Measurements from ENCODE around the gene PDLIM5. TPM values are rescaled to one million over a fixed set of nuclear protein-coding genes. Genes with fewer than 3 reads are reported as not detected.

Gene PDLIM5
- total RNA-seq, 1 experiment from 2014 or later: 53.8 TPM

- Histone ChIP-seq H3K36me3 (ENCODE audit: insufficient read depth, low read length) (no peaks in the 10 kb centered on the region), H3K4me2 (ENCODE audit: low read depth, low read length, poor library complexity, severe bottlenecking) (peak overlapping the region; percentile 50), H3K4me1 (ENCODE audit: low read length) (peaks cover 64% of the 10 kb centered on the region), H3K79me2 (ENCODE audit: low read length) (0 out of 2 replicates have a peak, but pooled peaks cover 17% of the 10 kb centered on the region), H4K20me1 (ENCODE audit: insufficient read depth, low read depth, low read length) (no peaks in the 10 kb centered on the region), H3K9ac (ENCODE audit: low read length) (no peak overlapping the region), H3K27ac (ENCODE audit: low read length) (no peak overlapping the region), H3K9me2 (replicated peaks; ENCODE audit: insufficient read depth, low read length) (no peaks in the 10 kb centered on the region), H3K4me3 (ENCODE audit: low read length) (0 out of 2 replicates have a peak overlapping the region, but pooled peaks have one; percentile 16), H3K27me3 (ENCODE audit: low read length) (no peaks in the 10 kb centered on the region), H2AFZ (ENCODE audit: low read length) (no peak overlapping the region), H3K9me3 (ENCODE audit: low read length) (no peaks in the 10 kb centered on the region)
- DNase-seq: peak; percentile 53
Measured at GRCh38 chr4:94578195-94578594, 126.5 kb downstream of the PDLIM5 start.

- no peak overlapping the region for H3K4me3 ChIP-seq (ENCODE audit: low read length)
- no peaks in the 10 kb centered on the region for H3K9me3 ChIP-seq (ENCODE audit: low read length)
- H3K79me2 ChIP-seq (ENCODE audit: low read length): 0 out of 2 replicates have a peak, but pooled peaks cover 21% of the 10 kb centered on the region
- no peak overlapping the region for H2AFZ ChIP-seq (ENCODE audit: low read length)
- no peaks in the 10 kb centered on the region for H3K36me3 ChIP-seq (ENCODE audit: insufficient read depth, low read length)
- no peak overlapping the region for H3K4me2 ChIP-seq (ENCODE audit: low read depth, low read length, poor library complexity, severe bottlenecking)
- no peaks in the 10 kb centered on the region for H4K20me1 ChIP-seq (ENCODE audit: insufficient read depth, low read depth, low read length)
- no peak overlapping the region for H3K9ac ChIP-seq (ENCODE audit: low read length)
- no peaks in the 10 kb centered on the region for H3K9me2 ChIP-seq (replicated peaks; ENCODE audit: insufficient read depth, low read length)
- DNase-seq: no peak
- H3K4me1 ChIP-seq (ENCODE audit: low read length): peaks cover 54% of the 10 kb centered on the region
- H3K27ac ChIP-seq (ENCODE audit: low read length): no peak overlapping the region
- H3K27me3 ChIP-seq (ENCODE audit: low read length): no peaks in the 10 kb centered on the region
Measured at GRCh38 chr4:94581766-94582165, 130.0 kb downstream of the PDLIM5 start.

GRCh38 chr4:94582517-94582916 is 130.8 kb downstream of the PDLIM5 start:
- no peak for DNase-seq
- no peak overlapping the region for H3K27ac ChIP-seq (ENCODE audit: low read length)
- H3K27me3 ChIP-seq (ENCODE audit: low read length): no peaks in the 10 kb centered on the region
- no peaks in the 10 kb centered on the region for H4K20me1 ChIP-seq (ENCODE audit: insufficient read depth, low read depth, low read length)
- 0 out of 2 replicates have a peak, but pooled peaks cover 18% of the 10 kb centered on the region for H3K79me2 ChIP-seq (ENCODE audit: low read length)
- no peaks in the 10 kb centered on the region for H3K36me3 ChIP-seq (ENCODE audit: insufficient read depth, low read length)
- H3K4me2 ChIP-seq (ENCODE audit: low read depth, low read length, poor library complexity, severe bottlenecking): no peak overlapping the region
- no peaks in the 10 kb centered on the region for H3K9me2 ChIP-seq (replicated peaks; ENCODE audit: insufficient read depth, low read length)
- H3K9me3 ChIP-seq (ENCODE audit: low read length): no peaks in the 10 kb centered on the region
- H2AFZ ChIP-seq (ENCODE audit: low read length): no peak overlapping the region
- H3K9ac ChIP-seq (ENCODE audit: low read length): no peak overlapping the region
- H3K4me3 ChIP-seq (ENCODE audit: low read length): no peak overlapping the region
- peaks cover 46% of the 10 kb centered on the region for H3K4me1 ChIP-seq (ENCODE audit: low read length)

- H4K20me1 ChIP-seq (ENCODE audit: insufficient read depth, low read depth, low read length): no peaks in the 10 kb centered on the region
- H3K9me2 ChIP-seq (replicated peaks; ENCODE audit: insufficient read depth, low read length): no peaks in the 10 kb centered on the region
- H3K9me3 ChIP-seq (ENCODE audit: low read length): no peaks in the 10 kb centered on the region
- peak; percentile 51 for DNase-seq
- no peak overlapping the region for H3K4me3 ChIP-seq (ENCODE audit: low read length)
- no peaks in the 10 kb centered on the region for H3K27me3 ChIP-seq (ENCODE audit: low read length)
- H3K9ac ChIP-seq (ENCODE audit: low read length): peak overlapping the region; percentile 23; the same call in 1 of the 2 replicates
- peak overlapping the region; percentile 62 for H3K27ac ChIP-seq (ENCODE audit: low read length)
- peak overlapping the region; percentile 35 for H3K4me2 ChIP-seq (ENCODE audit: low read depth, low read length, poor library complexity, severe bottlenecking)
- H3K4me1 ChIP-seq (ENCODE audit: low read length): peaks cover 33% of the 10 kb centered on the region
- 0 out of 2 replicates have a peak, but pooled peaks cover 14% of the 10 kb centered on the region for H3K79me2 ChIP-seq (ENCODE audit: low read length)
- no peaks in the 10 kb centered on the region for H3K36me3 ChIP-seq (ENCODE audit: insufficient read depth, low read length)
- no peak overlapping the region for H2AFZ ChIP-seq (ENCODE audit: low read length)
Measured at GRCh38 chr4:94583914-94584641, 132.3 kb downstream of the PDLIM5 start.

- H3K4me1 ChIP-seq (ENCODE audit: low read length): peaks cover 28% of the 10 kb centered on the region
Measured at GRCh38 chr4:94588896-94589693, 137.4 kb downstream of the PDLIM5 start.

GRCh38 chr4:94590493-94590892 is 138.8 kb downstream of the PDLIM5 start:
- H3K9me2 ChIP-seq (replicated peaks; ENCODE audit: insufficient read depth, low read length): no peaks in the 10 kb centered on the region
- no peak overlapping the region for H3K27ac ChIP-seq (ENCODE audit: low read length)
- H3K27me3 ChIP-seq (ENCODE audit: low read length): no peaks in the 10 kb centered on the region
- no peak overlapping the region for H3K4me2 ChIP-seq (ENCODE audit: low read depth, low read length, poor library complexity, severe bottlenecking)
- H3K4me1 ChIP-seq (ENCODE audit: low read length): peaks cover 23% of the 10 kb centered on the region
- H3K36me3 ChIP-seq (ENCODE audit: insufficient read depth, low read length): no peaks in the 10 kb centered on the region
- no peak overlapping the region for H3K4me3 ChIP-seq (ENCODE audit: low read length)
- H2AFZ ChIP-seq (ENCODE audit: low read length): no peak overlapping the region
- no peaks in the 10 kb centered on the region for H3K9me3 ChIP-seq (ENCODE audit: low read length)
- no peaks in the 10 kb centered on the region for H4K20me1 ChIP-seq (ENCODE audit: insufficient read depth, low read depth, low read length)
- no peak for DNase-seq
- no peak overlapping the region for H3K9ac ChIP-seq (ENCODE audit: low read length)
- H3K79me2 ChIP-seq (ENCODE audit: low read length): no peaks in the 10 kb centered on the region

More at GRCh38 chr4:94588896-94589693, 137.4 kb downstream of the PDLIM5 start:
- Histone ChIP-seq H3K9me2 (replicated peaks; ENCODE audit: insufficient read depth, low read length) (no peaks in the 10 kb centered on the region), H3K9ac (ENCODE audit: low read length) (no peak overlapping the region), H3K27ac (ENCODE audit: low read length) (no peak overlapping the region), H3K4me2 (ENCODE audit: low read depth, low read length, poor library complexity, severe bottlenecking) (no peak overlapping the region), H4K20me1 (ENCODE audit: insufficient read depth, low read depth, low read length) (no peaks in the 10 kb centered on the region), H2AFZ (ENCODE audit: low read length) (no peak overlapping the region), H3K36me3 (ENCODE audit: insufficient read depth, low read length) (no peaks in the 10 kb centered on the region), H3K27me3 (ENCODE audit: low read length) (no peaks in the 10 kb centered on the region), H3K79me2 (ENCODE audit: low read length) (0 out of 2 replicates have a peak, but pooled peaks cover 4% of the 10 kb centered on the region), H3K4me3 (ENCODE audit: low read length) (no peak overlapping the region), H3K9me3 (ENCODE audit: low read length) (no peaks in the 10 kb centered on the region)
- no peak for DNase-seq

- peaks cover 23% of the 10 kb centered on the region for H3K4me1 ChIP-seq (ENCODE audit: low read length)
- no peak overlapping the region for H2AFZ ChIP-seq (ENCODE audit: low read length)
- no peak overlapping the region for H3K4me3 ChIP-seq (ENCODE audit: low read length)
- no peaks in the 10 kb centered on the region for H3K9me3 ChIP-seq (ENCODE audit: low read length)
- no peaks in the 10 kb centered on the region for H3K36me3 ChIP-seq (ENCODE audit: insufficient read depth, low read length)
- H3K27me3 ChIP-seq (ENCODE audit: low read length): no peaks in the 10 kb centered on the region
- H4K20me1 ChIP-seq (ENCODE audit: insufficient read depth, low read depth, low read length): no peaks in the 10 kb centered on the region
- no peaks in the 10 kb centered on the region for H3K79me2 ChIP-seq (ENCODE audit: low read length)
- H3K9ac ChIP-seq (ENCODE audit: low read length): no peak overlapping the region
- H3K4me2 ChIP-seq (ENCODE audit: low read depth, low read length, poor library complexity, severe bottlenecking): peak overlapping the region; percentile 31
- no peak for DNase-seq
- peak overlapping the region; percentile 13 for H3K27ac ChIP-seq (ENCODE audit: low read length)
- H3K9me2 ChIP-seq (replicated peaks; ENCODE audit: insufficient read depth, low read length): no peaks in the 10 kb centered on the region
Measured at GRCh38 chr4:94591289-94591688, 139.5 kb downstream of the PDLIM5 start.

- H3K27ac ChIP-seq (ENCODE audit: low read length): no peak overlapping the region
- no peak for DNase-seq
- H3K4me1 ChIP-seq (ENCODE audit: low read length): peaks cover 23% of the 10 kb centered on the region
- no peaks in the 10 kb centered on the region for H3K36me3 ChIP-seq (ENCODE audit: insufficient read depth, low read length)
- no peak overlapping the region for H2AFZ ChIP-seq (ENCODE audit: low read length)
- no peaks in the 10 kb centered on the region for H3K9me3 ChIP-seq (ENCODE audit: low read length)
- no peak overlapping the region for H3K9ac ChIP-seq (ENCODE audit: low read length)
- H3K79me2 ChIP-seq (ENCODE audit: low read length): no peaks in the 10 kb centered on the region
- no peaks in the 10 kb centered on the region for H4K20me1 ChIP-seq (ENCODE audit: insufficient read depth, low read depth, low read length)
- H3K27me3 ChIP-seq (ENCODE audit: low read length): no peaks in the 10 kb centered on the region
- H3K4me2 ChIP-seq (ENCODE audit: low read depth, low read length, poor library complexity, severe bottlenecking): no peak overlapping the region
- H3K4me3 ChIP-seq (ENCODE audit: low read length): no peak overlapping the region
- H3K9me2 ChIP-seq (replicated peaks; ENCODE audit: insufficient read depth, low read length): no peaks in the 10 kb centered on the region
Measured at GRCh38 chr4:94595013-94595412, 143.3 kb downstream of the PDLIM5 start.
